Renal cortical epithelial cell (primary cell): Measurements from ENCODE around the gene LIPI. TPM values are rescaled to one million over a fixed set of nuclear protein-coding genes. Genes with fewer than 3 reads are reported as not detected.
"Not testable (repeated sequence)": the region's sequence is repeated elsewhere in the genome, so short reads cannot be mapped to it uniquely, and the experiment has no call there.

Experiments used
- DNase-seq: peaks from one replicate; pipeline ENCODE4 v3.0.0-alpha.2; 2011; ENCODE audit warnings: low read depth
- total RNA-seq: library from RNA; depleted of rRNA; stranded (reverse); fragments of >200 nt; gene quantifications from 2 replicates; pipeline ENCODE4 v1.2.3, GENCODE V29; 2014

The LIPI gene
- not detected in 2 replicates for total RNA-seq

DNA sequence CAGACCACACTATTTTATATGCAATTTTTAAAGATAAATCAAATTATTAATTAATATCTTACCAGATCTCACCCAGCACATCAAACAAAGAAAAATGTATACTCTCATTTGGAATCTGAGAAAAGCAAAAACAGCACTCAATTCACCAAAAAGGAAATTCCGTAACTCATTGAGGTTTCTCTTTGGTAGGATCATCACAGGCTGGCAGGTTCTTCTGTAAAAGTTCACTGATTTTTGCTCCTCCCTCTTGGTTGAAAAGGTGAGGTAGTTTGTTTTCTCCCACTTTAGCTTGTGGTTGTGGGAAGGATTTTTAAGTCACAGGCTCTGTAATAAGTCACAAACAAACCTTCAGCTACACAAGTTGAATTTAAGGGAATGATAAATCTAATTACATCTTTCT is at the start of gene LIPI:
TSS of gene LIPI (minus strand) at position 218 of the 400 bp plus-strand sequence. CDS start at position 108, 110 bp downstream.
- DNase-seq, result no peak

GRCh38 chr21:14260174-14260764 is 49.5 kb upstream of the LIPI start:
- no peak for DNase-seq

DNA sequence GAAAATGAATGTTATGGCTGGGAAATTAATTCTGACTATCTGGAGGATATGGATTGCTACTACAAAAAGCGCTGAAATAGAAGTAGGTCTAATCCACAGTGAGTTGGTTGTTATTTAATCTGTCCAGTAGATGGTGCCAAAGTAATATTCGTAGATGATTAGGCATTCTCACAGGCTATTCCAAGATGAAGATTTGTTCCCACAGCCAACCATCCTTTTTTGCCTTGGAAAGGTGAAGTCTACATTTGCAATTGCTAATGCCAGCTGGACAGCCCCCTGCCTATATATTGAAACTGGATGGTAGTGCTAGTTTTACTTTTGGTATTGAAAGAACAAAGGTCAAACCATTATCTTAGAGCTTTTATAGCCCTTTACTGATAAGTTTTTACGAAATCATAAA is 49.0 kb upstream of the LIPI start:
- peak; percentile 59 for DNase-seq

DNA sequence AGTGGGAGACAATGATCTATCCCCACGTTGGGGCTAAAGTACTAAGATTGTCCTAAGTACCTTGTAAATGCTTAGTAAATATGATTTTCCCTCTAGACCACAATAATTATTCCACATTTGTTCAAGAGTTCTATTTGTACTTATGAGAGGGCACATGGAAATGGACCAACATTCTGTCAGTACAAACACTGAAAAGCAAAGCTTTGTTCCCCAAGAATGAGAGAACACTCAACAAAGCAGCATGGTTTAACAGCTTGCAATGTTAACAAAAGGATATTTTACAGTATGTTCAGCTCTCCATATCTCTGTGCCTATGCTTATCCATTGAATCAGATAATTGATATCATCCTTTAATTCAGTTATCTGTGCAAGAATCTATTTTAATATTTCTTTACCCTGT is 40.6 kb upstream of the LIPI start:
- DNase-seq, result no peak

DNA sequence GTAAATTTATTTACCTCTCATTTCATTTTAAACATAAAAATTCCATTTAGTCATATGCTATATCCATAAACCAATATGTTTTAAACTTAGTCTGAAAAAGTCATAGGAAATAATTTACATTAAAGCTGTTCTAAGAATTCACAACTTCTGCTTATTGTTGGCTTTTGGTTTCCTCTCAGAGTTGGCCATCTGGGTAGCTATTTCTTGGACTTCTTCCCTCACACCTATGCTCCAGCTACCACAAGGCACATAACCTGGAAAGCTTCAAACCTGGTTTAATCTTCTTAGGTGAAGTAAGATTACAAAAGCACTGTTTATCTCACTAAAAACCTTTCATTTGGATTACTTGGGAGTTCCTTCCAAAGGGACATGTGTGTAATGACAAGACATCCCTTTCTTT is 35.0 kb upstream of the LIPI start:
- no peak for DNase-seq

- no peak for DNase-seq
Measured at GRCh38 chr21:14244911-14245310, 34.2 kb upstream of the LIPI start.

DNA sequence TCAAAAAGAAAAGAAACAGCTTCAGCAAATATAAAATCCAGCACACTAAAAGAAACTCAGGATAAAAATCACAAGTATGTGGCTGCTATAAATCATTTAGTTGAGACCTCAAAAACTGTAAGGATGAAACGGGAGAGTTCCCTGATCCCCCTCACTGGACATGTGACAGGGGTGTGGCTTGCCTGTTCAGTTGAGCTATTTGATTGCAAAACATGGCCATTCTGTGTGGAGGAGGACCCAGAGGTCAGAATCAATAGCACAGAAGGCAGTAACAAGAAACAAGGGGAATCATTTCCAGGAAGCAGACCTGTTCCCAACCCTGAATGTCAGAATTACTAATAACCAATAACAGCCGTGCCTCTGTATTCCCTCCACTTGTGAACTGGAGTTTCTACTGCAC is 33.1 kb upstream of the LIPI start:
- peak; percentile 36 for DNase-seq

DNA sequence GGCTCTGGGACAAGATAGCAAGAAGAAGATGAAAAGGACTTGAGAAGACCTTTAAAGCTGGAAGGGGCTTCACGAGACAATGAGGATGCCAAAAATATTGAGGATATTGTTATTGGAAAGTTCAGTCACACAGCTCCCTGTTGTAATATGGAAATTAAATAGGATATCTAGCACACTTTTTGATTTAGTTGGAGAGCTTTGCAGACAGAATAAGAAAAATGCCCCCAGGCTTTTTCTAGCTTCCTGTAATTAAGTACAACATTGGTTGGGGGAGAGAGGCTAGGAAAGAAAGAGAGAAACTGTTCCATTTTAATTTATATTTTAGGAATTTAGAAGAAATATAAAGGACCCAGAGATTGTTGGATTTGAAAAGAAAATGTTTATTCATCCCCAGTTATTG is 32.7 kb upstream of the LIPI start:
- DNase-seq, result no peak

DNA sequence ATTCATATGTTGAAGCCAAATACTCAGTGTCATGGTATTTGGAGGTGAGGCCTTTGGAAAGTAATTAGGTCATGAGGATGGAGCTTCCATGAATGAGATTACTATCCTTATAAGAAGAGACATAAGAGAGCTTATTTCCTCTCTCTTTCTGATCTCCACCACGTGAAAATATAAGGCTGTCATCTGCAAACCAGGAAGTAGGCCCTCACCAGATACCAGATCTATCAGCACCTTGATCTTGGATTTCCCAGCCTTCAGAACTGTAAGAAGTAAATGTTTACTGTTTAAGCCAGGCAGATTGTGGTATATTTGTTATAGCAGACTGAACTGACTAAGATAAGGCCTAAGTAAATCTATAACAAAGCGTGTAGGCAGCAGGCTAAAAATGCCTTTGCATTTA is 30.5 kb upstream of the LIPI start:
- DNase-seq, result no peak

GRCh38 chr21:14239281-14239680 is 28.5 kb upstream of the LIPI start:
- DNase-seq, result no peak

DNA sequence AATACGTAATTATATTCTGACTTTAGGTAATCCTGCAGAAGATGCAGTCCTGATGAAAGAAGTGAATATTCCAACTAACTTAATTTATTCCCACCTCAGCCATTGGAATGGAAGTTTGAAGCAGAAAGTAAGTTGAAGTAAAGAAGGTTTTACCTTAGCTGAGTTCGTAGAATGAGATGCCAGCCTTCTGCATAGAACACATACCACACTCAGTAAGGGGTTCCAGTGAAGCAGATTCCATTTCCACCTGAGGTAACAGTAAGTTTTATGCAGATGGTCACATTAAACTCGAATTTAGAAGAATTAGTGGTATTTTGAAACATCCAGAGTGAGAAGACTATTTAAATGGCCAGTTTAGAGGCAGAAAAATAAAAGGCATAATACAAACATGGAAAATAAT is 25.4 kb upstream of the LIPI start:
- DNase-seq, result no peak

- no peak for DNase-seq
Measured at GRCh38 chr21:14235101-14235500, 24.3 kb upstream of the LIPI start.

GRCh38 chr21:14229399-14229798 is 18.6 kb upstream of the LIPI start:
- no peak for DNase-seq

GRCh38 chr21:14223365-14223764 is 12.6 kb upstream of the LIPI start:
- no peak for DNase-seq

- peak; percentile 25 for DNase-seq
Measured at GRCh38 chr21:14215971-14216641, 5.4 kb upstream of the LIPI start, which contains the start of gene RBM11. RBM11 (plus strand) TSS chr21:14216157; CDS start chr21:14216187, 30 bp downstream.

DNA sequence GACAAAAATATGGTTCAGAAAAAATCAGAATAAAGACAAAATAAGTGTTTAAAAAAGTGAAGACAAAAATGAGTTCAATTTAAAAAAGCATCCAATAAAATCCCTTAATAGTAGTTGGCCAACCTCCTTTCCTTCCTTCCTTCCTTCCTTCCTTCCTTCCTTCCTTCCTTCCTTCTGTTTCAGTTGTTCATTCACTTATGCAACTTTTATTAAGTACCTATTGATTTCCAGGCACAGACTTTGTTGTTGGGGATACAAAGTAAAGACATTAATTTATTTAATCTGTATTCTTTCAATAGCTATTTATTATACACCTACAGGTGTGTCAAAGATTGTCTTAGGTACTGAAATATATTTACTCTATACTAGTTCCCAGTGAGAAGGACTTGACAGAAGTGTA is 2.4 kb upstream of the LIPI start:
- no peak for DNase-seq

GRCh38 chr21:14206222-14206621 is 4.5 kb downstream of the LIPI start:
- no peak for DNase-seq

GRCh38 chr21:14166463-14167223 is 44.1 kb downstream of the LIPI start:
- DNase-seq, result not testable (repeated sequence)

- no peak for DNase-seq
Measured at GRCh38 chr21:14143999-14144398, 66.8 kb downstream of the LIPI start.

- no peak for DNase-seq
Measured at GRCh38 chr21:14124266-14124665, 86.5 kb downstream of the LIPI start.

DNA sequence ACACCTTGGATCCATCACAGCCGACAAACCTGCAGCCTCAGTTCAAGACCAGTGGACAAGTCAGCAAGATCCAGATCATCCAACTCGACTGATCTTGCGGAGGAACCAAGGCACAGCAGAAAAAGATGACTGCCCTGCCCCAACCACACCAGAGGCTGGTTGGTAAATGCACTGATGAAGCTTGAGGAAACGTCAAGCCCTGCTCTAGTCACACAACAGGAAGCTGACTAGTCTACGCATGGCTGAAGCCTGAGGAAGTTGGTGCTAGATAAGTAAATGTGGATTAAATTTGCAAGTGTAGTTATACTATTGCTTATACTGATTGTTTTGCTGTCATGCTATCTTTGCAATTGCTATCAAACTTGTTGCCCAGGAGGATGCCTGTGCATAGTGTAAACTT is 89.0 kb downstream of the LIPI start:
- DNase-seq, result no peak

DNA sequence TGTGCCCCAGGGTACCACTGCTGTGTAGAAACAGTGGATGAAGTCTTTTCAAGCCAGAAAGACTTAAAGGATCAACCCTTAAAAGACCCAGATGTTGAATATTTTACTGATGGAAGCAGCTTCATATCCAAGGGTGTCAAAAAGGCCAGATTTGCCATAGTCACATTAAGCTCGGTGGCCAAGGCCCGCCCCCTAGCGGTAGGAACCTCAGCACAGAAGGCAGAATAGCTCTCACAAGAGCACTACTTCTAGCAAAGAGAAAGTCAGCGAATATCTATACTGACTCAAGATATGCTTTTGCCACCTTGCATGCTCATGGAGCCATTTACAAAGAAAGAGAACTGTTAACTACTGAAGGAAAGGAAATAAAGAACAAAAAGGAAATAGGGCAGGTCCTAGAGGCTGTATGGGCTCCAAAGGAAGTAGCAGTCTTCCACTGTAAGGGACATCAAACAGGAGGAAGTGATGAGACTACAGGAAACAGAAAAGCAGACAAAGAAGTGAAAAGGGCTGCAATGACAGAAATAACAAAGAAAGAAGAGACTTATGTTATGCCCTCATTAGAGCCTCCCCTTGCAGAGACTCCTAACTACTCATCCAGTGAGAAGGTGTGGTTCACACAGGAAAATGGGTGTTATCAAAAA is 90.5 kb downstream of the LIPI start:
- DNase-seq, result no peak

GRCh38 chr21:14119038-14119437 is 91.7 kb downstream of the LIPI start:
- no peak for DNase-seq
